HG03521 (cell line): ENCODE measurements around the gene CCL19.

Experiments
- ATAC-seq: cut with Tn5 transposase; IDR thresholded peaks from one replicate; pipeline ENCODE4 v1.9.1; 2021; ENCODE audit warnings: mild to moderate bottlenecking, moderate library complexity; ENCODE audit not compliant: unreplicated experiment

Gene CCL19

DNA sequence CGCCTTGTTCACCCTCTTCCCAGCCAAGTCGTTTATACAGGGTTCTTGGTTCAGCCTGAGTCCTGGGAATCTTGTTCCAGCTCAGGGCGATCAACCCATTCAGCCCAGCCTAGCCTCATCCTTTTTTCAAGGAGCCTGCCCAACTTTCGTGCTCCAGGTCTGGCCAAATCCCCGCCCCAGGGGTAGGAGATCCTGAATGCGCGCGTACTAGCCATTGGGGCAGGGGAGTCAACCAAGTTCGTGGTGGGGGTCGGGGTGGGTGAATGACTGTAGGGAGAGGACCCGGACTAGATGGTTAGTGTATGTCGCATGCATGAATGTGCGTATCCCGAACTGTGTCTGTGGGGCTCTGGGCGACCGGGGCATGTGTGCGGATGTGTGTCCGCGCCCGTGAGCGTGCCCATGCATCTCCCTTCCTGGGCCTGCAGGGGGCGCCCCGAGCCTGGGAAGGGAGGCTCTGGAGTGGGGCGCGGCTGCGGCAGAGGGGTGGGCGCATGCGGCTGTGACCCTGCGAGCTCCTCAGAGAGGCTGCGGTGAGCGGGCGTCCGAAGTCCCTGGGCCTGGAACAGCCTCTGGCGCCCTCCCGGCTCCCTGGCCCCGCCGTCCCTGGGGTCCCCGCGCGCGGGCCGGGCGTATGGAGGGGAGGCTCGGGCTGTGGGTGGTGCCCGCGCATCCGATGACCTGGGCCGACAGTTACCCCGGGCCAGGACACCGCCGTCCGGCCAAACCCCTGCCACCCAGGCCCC is 10.1 kb upstream of the CCL19 start:
- peak; percentile 66 for ATAC-seq

DNA sequence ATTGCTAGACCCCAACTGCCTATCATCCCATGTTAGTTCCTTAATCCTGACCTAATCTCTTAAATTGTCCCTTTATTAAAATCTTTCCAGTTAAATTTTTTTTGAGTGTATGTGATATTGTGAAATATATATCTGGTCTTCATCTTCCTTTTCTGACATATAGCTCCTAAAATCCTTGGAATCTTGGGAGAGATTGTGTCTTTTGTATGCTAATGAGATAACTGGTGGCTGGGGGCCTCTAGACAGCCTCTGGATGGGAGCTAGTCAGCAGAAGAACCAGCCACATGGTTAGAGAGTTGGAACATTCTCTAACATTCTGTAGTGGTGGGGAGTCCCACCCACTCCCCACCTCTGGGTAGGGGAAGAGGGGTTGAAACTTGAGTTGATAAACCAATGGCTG is 3.7 kb upstream of the CCL19 start:
- ATAC-seq: no peak

DNA sequence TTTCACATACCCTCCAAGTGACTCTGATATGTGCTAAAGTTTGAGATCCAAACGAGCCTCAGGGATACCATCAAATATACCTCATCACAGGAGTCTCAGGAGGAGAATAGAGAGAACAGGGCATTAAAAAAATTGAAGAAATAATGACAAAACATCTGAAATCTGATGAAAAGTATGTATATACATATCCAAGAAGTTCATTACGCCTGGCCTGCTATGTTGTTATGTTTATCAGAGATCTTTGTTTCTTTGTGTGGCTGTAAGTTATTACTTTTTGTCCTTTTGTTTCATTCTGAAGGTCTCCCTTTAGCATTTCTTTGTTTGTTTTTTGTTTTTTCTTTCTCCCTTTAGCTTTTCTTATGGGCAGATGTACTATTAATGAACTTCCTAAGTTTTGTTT is 2.5 kb upstream of the CCL19 start:
- ATAC-seq: no peak

DNA sequence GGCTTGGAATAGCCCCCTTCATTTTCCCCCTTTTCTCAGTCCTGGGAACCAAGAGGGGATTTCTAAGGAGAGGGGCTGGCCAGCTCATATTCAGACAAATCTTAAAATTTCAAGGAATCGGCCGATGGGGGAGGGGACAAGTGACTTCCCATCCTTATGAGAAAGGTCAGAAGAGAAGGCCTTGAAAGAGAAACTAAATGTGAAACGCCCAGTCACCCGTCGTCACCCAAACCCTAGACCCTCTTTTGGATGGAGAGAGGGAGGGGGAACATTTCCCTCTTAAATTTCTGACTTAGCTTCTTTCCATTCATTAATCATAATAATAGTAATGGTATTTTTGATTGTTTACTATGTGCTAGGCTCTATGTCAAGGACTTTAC is 850 bp upstream of the CCL19 start:
- no peak for ATAC-seq

DNA sequence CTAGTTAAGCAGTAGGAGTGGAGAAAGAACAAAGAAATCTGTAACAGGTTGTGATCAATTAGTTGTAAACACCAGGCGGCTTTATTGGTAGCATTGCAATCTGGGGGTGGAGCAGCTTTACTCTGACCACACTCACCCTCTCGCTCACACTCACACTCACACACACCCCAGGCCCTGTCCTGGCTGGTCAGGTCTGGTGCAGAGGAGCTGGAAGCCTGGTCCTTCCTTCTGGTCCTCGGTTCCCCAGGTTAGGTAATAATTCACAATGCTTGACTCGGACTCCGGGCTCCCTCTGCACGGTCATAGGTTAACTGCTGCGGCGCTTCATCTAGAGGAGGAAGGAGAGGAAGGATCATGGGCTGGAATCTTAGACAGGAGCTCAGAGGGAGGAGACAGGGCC is 1.6 kb downstream of the CCL19 start:
- ATAC-seq: no peak

DNA sequence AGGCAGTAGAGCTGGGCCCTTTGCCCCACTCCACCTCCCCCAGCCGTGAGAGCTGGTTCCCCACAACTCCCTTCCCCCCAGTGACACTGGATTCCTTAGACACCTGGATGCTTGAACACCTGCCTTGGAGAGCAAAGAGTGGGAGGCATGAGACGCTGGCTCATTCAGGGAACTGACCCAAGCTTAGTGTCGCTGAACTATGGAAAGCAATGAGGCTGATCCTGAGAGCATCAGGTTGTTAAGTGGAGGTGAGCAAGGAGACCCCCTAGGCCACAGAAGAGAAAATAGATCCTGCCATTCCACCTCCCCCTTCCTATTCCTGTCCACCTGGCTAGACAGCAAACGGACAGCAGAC is 2.0 kb downstream of the CCL19 start:
- no peak for ATAC-seq

DNA sequence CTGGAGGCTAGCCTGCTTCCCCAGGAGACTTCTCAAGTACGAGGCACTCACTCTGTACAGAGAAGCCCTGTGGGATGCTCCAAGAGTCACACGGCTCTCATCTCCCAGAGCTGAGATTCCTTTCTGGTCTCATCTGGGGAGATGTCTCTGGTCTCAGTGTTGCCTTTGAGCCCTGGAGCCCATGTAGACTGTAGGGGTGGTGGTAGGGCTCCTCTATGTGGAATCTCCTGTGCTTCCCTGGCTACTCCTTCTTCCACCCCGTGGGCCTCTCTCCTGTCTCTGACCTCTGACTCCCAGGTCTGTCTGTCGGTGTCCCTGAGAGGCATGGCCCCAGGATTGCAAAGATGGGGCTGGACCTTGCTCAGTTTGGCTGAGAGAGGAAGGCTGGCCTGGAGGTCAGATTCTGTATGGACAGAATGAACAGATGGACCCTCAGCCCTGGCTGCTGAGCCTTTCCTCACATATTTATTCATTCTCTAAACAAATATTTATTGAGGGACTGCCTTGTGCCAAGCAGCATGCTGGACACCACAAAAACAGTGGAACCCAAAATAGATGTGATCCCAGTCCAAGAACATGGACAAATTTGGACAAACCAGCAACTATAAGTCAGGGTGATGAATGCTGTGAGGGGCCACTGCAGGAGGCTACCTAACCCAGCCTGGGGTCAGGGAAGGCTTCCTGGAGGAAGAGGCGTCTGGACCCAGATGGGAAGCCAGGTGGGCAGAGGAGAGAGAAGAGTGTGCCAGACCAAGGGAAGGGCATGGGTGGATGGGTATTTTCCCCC is 2.6 kb downstream of the CCL19 start:
- ATAC-seq: no peak

DNA sequence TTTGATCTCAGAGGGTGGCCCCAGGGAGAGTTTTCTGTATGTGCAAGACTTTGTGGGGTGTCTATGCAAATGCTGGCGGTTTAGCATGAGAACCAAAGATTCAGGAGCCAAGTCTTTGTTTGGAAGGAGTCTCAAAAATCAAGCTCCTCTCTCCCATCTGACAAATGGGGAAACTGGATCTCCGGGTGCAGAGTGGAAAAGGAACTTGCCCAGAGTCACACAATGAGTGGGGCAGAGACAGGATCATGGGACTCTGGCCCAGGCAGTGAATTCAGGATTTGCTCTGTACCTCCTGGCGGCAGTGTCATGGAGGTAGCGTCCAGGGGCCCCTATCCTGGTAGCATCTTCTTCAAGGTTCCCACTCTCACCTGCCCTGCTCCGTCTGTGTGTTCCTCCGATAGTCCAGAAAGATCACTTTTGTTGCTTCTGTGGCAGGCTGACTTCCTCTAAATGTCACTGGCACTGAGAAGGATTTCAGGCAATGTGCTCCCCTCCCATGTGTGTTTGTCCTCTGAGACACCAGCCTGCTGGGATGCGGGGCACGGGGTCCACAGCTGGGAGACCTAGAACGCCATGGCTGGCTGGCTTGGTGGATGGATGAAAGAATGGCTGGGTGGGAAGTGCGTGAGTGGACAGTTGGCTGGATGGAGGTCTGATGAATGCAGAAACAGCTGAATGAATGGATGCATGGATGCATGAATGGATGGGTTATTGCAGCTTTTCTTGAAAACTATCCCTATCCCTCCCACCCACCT is 3.6 kb downstream of the CCL19 start:
- ATAC-seq: no peak

DNA sequence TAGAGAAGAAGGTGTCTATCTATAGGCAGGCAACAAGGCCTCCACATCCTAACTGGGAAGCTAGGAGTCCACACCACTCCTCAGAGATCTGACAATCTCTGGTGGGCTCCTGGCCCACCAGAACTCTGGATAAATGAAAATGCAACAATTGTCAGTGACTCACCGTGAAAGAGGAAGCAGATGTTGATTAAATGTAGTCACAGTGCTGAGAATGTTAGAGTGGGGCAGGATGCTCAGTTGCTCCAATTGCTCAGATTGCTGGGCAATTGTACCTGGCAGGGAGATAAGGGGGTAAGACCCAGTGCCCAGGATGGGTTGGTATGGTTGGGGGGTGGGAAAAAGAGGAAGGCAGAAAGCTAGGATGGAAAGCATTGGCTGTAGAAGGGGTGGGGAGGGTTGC is 4.3 kb downstream of the CCL19 start:
- ATAC-seq: no peak

DNA sequence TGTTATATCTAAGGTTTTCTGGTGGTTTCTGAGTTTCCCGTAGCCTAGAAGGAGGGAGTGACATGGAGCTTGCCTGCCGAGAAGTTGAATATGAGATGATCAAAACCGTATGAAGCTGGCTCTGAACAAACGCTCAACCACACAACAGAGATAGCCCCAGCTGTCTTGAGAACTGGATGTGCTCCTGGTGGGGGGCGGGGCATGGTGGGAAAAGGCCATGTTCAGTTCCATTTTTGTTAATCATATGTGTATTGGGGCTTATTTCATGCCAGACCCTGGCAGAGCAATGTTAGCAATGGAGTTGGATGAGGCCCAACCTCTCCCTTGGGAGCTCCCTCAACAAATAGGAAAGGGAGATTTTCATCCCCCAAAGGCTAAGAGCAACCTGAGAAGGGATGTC is 4.8 kb downstream of the CCL19 start:
- no peak for ATAC-seq

DNA sequence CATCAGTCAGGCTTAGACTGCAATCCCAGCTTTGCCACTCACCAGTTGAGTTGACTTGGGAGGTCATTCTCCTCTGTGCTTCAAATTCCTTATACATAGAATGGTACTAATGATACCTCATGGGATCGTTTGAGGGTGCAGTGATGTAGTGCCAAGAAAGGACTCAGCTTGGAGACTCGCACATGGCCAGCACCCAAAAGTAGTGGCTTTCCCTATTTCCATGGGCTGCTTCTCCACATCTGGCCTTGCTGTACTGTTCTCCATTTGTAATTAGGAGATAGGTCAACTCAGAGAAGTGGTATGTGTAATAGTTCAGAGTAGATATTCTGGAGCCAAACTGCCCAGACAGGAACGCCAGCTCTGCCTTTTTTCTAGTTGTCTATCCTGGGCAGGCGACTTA is 5.5 kb downstream of the CCL19 start:
- no peak for ATAC-seq

DNA sequence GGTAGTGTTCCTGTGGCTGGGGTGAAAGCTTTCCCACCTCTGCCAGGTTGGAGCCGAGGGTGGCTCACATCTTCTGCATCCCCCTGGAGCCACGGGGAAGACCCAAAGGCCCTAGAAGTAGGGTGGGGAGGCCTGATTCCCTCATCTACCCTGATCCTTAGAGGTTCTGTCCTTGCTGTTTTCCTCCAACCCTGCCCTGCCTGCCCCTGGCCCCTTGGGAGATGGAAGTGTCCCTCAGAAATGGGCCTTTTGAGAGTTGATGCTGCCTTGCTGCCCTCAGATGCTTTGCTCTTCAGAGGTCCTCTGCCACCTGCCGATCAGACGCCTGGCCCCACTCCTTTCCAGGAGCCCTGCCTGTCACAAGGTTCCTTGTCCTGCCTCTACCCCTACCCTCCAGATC is 6.3 kb downstream of the CCL19 start:
- no peak for ATAC-seq

DNA sequence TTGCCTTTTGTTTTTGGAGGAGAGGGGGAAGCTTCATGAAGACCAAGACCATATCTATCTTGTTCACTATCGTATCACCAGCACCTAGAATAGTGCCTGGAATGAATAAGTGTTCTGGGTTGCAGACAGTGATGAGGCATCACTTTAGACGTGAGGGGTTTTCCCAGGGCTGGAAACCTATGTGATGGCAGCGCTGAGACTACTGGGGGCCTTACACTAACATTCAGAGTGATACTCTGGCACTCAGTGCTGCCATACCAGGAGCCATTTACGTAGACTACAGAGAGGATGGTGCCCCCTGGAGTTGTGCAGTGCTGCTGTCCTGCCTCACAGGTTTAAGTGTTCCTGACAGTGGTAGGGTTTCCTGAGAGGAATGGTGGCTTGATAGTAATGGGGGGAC is 6.9 kb downstream of the CCL19 start:
- no peak for ATAC-seq

DNA sequence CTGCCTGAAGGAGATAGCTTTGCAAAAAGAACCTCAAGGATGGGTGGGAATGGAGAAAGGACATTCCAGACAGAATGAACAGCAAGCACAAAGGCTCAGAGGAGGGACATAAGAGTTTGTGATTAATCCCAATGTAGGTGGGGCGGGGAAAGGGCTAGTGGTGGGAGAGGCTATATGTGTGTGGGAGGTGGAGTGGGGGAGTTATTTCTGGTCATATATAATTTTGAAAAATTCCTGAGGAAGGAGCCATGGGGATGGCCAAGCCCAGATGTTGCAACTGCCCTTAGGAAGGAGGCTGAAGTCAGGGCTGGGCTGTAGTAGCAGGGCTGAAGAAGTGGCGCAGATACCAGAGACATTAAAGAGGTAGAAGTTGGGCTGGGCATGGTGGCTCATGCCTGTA is 15.2 kb downstream of the CCL19 start:
- ATAC-seq: no peak

DNA sequence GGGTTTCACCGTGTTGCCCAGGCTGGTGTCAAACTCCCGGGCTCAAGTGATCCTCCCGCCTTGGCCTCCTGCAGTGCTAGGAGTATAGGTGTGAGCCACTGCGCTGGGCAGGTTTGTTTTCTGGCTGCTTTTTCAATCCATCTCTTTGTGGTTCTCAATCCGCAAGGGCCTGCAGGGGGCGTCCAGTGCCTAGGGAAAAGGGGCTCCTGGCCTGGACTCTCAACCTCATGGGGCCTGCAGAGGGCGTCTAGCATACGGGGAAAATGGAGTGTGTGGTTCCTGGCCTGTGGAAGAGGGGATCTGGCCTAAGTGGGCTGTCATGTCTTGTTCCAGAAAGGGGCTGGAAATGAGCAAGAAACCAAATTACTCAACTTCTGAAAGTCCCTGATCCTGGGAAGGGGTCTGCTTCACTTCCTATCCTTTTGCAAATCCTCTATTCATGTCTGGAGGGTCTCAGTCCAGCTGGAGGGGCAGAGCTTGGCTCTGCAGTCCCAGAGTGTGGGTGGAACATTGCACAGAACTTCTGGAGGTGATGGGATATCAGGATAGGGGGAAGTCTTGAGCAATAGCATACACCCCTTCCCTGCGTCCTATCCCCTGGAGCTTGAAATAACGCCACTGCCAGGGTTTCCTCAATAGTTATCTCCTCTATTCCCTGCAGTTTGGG is 15.9 kb downstream of the CCL19 start:
- ATAC-seq: no peak

DNA sequence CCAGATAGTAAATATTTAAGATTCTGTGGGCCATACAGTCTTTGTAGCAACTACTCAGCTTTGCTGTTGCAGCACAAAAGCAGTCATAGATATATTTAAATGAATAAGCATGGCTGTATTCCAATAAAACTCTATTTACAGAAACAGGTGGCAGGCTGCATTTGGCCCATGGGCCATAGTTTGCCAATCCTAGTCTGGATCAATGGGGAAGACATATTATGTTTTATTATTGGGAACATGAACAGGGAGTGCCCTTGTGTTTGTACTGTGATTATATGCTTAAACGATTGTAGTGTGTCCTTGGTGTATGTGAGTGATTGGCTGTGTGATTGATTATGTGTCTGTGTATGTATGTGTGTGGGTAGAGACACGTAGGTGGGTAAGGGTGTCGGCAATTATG is 16.6 kb downstream of the CCL19 start:
- ATAC-seq: no peak

DNA sequence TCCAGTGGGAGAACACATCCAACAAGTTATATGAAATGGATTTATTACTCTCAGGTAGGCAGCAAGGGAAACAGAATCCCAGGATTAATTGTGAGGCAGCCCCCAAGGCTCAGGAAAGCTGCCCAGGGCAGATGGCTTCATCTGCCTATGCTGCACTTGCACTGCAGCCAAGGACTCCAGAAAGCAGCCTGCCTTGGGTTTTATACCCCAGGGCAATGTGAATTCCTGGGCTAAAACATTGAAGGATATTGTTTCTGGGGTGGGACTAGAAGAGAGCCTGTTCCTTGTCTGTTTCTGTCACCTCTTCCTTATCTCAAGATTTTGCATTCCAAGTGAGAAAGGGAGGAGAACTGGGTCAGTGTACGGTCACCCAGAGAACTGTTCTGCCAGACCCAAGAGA is 19.8 kb downstream of the CCL19 start:
- no peak for ATAC-seq

DNA sequence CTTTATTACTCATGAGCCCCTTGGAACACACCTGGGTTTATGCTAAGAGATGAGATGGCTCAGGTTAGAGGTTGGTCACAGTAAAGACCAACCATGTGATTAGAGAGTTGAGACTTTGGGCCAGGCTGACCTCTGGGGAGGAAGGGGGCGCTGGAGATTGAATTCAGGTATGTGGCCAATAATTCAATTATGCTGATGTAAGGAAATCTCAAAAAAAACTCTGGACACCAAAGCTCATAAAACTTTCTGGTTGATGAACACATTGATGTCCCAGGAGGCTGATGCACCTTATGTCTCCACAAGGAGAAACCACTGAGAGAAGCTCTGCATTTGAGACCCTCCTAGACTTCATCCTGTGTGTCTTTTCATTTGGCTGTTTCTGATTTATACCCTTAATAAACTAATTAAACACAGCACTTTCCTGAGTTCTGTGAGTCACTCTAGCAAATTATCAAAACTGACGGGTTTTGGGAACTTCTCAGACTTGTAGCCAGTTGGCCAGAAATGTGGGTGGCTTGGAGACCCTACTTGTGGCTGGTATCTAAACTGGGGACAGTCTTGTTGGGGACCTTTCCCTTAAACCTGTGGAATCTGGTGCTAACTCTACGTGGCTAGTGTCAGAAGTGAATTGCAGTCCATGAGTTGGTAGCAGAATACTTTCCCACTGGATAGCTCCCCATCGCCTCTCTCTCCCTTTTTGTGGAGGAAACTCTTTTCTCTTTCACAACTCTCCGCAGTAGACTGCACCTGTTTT is 21.1 kb downstream of the CCL19 start:
- no peak for ATAC-seq

DNA sequence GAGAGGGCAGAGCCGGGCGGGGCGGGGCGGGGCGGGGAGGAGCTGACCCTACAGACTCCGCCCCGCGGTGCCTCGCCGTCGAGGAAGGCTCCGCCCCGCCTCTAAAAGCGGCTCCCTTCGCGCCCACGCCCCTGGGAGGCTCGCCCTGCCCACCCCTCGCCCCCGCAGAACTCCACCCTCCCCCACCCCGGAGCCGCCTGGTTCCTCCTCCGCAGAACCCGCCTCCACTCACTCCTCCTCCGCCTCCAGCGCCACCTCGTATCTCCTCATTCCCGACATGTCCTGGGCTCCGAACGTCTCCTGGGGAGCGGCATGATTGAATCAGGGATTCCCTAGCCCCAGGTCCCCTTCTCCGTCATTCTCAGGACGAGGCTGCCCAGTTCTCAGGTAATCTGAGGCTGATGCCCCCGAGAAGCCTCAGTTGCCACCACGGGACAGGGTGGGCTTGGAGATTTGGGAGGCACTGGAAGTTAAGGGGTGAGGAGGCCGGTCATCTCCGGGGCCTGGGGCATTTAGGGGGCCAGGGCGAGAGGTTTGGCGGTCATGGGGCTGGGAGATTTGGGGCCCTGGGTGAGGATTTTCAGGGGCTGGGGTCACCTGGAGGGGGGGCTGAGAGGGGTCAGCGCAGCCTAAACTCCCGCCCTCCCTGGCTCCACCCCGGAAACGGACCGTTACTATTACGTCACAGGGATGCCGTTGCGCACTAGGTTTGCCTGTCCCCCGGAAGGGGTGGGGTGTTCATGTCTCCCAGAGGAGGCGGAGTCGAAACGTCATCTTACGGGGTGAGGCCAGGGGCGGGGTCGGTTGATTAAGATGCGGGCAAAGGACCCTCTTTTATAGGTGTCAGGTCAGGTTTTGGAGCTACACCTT is 25.5 kb downstream of the CCL19 start:
- ATAC-seq: peak; percentile 64

DNA sequence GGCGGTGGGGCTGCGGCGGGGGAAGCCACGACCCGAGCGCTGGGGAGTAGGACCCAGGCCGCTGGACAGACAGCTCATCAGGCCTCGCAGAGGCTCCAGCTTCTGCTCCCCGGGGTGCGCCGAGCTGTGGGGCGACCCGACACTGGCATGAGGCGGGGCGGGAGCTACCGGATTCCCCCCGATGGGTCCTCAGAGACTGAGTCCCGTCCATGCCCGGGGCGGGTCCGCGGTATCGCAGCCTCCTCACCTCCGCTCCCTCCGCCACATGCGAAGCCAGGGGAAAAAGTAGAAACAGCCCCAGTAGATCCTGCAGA is 26.1 kb downstream of the CCL19 start:
- ATAC-seq: peak; percentile 17
